KOPT-K1 (cell line): ENCODE data around the gene TMED9.

Experiments
- H3K27ac ChIP-seq: fragments of 200-600 bp; sonication (generic); 2 replicates; pipeline ENCODE4 v1.5.1; 2016; ENCODE audit warnings: antibody characterized with exemption, mild to moderate bottlenecking, low read depth, low read length; ENCODE audit not compliant: poor library complexity, severe bottlenecking
- H3K36me3 ChIP-seq: fragments of 200-600 bp; sonication (generic); 2 replicates; pipeline ENCODE4 v1.5.1; 2017; ENCODE audit warnings: antibody characterized with exemption, mild to moderate bottlenecking, low read length, moderate library complexity; ENCODE audit not compliant: insufficient read depth
- H3K9me3 ChIP-seq: fragments of 200-600 bp; sonication (generic); 2 replicates; pipeline ENCODE4 v1.5.1; 2017; ENCODE audit warnings: antibody characterized with exemption, low read length, mild to moderate bottlenecking; ENCODE audit not compliant: insufficient read depth, poor library complexity, severe bottlenecking

The TMED9 gene

GRCh38 chr5:177596775-177597238, 4.8 kb downstream of the TMED9 start:
- H3K27ac ChIP-seq, result no peak overlapping the region

DNA sequence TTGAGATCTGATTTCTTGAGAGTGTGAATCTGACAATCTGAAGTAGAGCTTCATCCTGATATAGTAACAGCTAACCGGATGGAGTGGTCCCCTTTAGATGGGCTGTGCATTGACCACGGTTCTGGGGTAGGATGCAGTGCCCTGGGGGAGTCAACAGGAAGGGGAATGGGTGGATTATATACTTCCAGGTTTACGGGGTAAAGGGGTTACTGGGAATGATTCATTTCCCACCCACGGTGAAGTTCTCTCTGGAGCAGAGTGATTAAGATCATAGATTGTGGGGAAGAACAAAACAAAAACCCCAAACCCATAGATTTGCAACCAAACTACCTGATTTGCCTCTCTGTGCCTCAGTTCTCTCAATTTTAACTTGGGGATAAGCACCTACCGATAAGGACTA, 6.5 kb downstream of the TMED9 start:
- H3K36me3 ChIP-seq, result peaks cover 33% of the 10 kb centered on the region
- no peak overlapping the region for H3K27ac ChIP-seq
- H3K9me3 ChIP-seq, result no peaks in the 10 kb centered on the region

More at GRCh38 chr5:177596775-177597238, 4.8 kb downstream of the TMED9 start:
- Histone ChIP-seq H3K36me3 (peaks cover 36% of the 10 kb centered on the region), H3K9me3 (no peaks in the 10 kb centered on the region)

DNA sequence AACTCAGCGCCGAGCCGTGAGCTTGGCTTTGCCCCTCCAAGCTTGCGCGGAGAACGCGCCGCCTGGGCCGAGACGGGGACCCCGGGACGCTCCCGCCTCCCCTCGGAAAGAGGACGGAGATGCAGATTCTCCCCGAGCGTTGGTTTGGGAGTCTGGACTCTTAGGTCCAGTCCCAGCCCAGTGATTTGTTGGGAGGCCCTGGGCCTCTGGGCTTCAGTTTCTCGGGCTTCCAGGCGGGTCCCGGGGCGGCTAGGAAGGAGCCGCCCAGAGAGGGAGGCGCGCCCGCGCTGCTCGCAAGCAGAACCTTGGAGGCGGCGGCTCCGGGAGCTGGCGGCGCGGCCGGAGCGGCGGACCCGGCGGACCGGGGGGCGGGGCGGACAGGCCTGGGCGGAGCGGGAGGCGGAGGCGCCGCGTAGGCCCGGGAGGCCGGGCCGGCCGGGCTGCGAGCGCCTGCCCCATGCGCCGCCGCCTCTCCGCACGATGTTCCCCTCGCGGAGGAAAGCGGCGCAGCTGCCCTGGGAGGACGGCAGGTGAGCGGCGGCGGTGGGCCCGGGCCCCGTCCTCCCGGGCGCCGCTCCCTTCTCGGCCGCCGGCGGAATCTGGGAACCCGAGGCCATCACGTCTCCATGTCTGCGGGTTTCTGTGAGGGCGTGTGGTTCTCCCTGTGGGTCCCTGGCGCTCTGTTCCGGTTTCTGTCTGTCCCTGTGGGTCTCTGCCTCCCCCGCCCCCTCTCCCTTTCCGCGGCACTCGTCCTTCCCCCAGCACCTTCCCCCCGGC, 7.9 kb downstream of the TMED9 start, which contains the start of gene B4GALT7:
TSS of gene B4GALT7 (plus strand) at position 402 of the 777 bp plus-strand sequence. CDS start at position 481, 79 bp downstream.
- peak within 1 kb of the TSS; percentile 67 for H3K27ac ChIP-seq

DNA sequence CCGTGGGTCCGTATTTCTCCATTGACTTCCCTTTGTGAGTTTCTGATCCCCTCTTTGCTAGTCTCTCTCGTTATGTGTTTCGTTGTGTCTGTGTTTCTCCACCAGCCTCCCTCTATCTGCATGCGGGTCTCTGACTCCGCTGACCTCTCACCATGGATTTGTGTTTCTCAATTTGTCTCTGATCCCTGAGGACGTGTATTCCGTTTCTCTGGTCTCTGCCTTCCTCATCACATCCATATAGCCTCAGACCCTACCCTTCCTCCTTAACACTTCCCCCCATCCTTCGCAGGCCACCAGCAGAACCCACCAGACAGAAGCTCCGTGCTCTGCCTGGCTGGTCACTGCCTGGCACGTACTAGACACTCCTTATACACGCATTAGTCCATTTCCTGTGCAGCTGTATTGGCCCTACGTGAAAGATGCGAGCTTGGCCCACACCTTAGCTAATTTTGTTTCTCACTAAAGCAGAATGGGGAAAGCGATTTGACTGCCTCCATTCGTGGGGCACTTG, 8.6 kb downstream of the TMED9 start:
- Histone ChIP-seq H3K9me3 (no peaks in the 10 kb centered on the region), H3K36me3 (peaks cover 15% of the 10 kb centered on the region), H3K27ac (peak overlapping the region; percentile 67)

More for the DNA sequence above, 7.9 kb downstream of the TMED9 start, which contains the start of gene B4GALT7:
- no peaks in the 10 kb centered on the region for H3K9me3 ChIP-seq
- peaks cover 19% of the 10 kb centered on the region for H3K36me3 ChIP-seq

DNA sequence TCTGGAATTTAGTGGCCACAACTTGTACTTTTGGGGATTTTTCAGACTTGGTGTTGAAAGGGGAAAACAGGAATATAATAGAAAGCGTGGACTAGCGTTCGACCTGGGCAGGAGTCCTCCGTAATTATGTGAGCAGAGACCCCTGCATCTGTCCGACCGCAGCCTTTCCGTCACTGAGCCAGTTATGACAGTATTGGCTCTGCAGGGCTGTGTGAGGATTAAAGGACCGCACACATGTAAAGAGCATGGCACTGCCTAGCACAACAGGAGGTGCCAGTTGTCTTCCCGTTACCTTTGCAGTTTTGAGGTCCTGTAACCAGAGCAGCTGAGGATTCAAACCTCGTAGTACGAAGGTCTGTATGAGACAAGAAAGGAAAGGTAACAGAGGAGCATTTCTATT, 9.1 kb downstream of the TMED9 start:
- peaks cover 15% of the 10 kb centered on the region for H3K36me3 ChIP-seq
- H3K27ac ChIP-seq, result no peak overlapping the region
- H3K9me3 ChIP-seq, result no peaks in the 10 kb centered on the region

DNA sequence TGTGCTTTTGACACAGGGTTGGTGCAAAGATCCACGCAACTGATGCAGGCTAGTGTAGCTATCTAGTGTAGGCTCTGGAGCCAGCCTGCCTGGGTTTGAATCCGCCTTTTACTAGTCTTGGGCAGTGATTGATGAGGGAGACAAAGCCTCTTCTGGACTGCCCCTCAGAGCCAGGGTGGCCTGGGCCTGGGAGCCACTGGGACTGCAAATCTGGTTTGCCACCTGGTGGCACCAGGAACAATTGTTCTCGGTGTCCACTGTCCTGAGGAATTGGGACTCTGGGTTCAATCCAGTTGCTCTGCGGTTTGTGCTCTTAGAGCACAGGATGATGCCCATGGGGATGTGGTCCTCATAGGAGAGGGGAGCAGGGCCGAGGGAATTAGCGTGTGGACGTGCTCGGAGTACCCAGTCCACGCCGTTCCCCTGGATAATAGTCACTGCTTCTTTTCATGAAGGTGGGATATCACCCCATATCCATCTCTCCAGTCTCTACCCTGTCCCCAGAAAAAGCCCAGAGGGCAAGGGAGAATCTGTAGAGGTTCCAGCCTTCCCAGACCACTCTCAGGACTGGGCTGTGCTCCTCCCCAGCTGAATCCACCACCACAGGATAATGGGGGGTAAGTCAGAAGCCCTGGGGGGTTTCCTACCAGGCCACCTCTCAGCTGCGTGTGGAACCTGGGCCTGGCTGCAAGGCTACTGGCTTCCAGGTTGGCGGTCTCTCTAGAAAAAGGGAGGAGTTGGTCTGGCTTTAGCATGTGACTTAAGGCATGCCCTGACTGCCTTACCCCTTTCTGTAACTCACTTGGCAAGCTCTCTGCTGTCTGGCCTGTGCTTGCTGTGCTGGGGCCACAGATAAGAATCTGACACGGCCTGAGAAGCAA, 9.8 kb downstream of the TMED9 start:
- Histone ChIP-seq H3K27ac (no peak overlapping the region), H3K9me3 (no peaks in the 10 kb centered on the region)

DNA sequence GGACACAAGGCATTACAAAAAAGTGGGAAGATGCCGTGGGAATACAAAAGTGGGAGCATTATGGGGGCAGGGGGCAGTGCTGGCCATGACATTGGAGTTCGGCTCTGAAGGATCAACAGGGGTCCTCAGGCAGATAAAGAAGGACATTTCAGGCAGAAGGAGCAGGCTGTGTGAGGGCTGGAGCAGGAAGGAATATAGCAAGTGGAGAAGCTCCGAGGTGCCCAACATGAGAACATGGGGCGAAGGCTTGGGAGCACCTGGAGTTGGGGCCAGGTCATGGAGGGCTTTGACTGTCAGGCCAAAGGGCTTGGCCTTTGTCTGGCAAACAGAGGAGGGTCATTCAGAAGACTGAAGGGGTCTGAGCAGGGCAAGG, 10.4 kb downstream of the TMED9 start:
- H3K9me3 ChIP-seq, result no peaks in the 10 kb centered on the region
- no peak overlapping the region for H3K27ac ChIP-seq

More for the DNA sequence above, 9.8 kb downstream of the TMED9 start:
- H3K36me3 ChIP-seq, result peaks cover 11% of the 10 kb centered on the region; the same call in 1 of the 2 replicates

GRCh38 chr5:177603631-177604030, 11.6 kb downstream of the TMED9 start:
- Histone ChIP-seq H3K27ac (no peak overlapping the region), H3K36me3 (peaks cover 22% of the 10 kb centered on the region; the same call in 1 of the 2 replicates), H3K9me3 (no peaks in the 10 kb centered on the region)

More for the DNA sequence above, 10.4 kb downstream of the TMED9 start:
- peaks cover 14% of the 10 kb centered on the region; the same call in 1 of the 2 replicates for H3K36me3 ChIP-seq

GRCh38 chr5:177604116-177604521, 12.1 kb downstream of the TMED9 start:
- Histone ChIP-seq H3K36me3 (peaks cover 25% of the 10 kb centered on the region; the same call in 1 of the 2 replicates), H3K27ac (no peak overlapping the region), H3K9me3 (no peaks in the 10 kb centered on the region)

- H3K27ac ChIP-seq, result no peak overlapping the region
Observed at GRCh38 chr5:177604656-177605055, 12.7 kb downstream of the TMED9 start.

GRCh38 chr5:177605078-177605477, 13.1 kb downstream of the TMED9 start:
- Histone ChIP-seq H3K9me3 (no peaks in the 10 kb centered on the region), H3K36me3 (peaks cover 29% of the 10 kb centered on the region; the same call in 1 of the 2 replicates), H3K27ac (no peak overlapping the region)

More at GRCh38 chr5:177604656-177605055, 12.7 kb downstream of the TMED9 start:
- H3K36me3 ChIP-seq, result peaks cover 29% of the 10 kb centered on the region; the same call in 1 of the 2 replicates
- H3K9me3 ChIP-seq, result no peaks in the 10 kb centered on the region

DNA sequence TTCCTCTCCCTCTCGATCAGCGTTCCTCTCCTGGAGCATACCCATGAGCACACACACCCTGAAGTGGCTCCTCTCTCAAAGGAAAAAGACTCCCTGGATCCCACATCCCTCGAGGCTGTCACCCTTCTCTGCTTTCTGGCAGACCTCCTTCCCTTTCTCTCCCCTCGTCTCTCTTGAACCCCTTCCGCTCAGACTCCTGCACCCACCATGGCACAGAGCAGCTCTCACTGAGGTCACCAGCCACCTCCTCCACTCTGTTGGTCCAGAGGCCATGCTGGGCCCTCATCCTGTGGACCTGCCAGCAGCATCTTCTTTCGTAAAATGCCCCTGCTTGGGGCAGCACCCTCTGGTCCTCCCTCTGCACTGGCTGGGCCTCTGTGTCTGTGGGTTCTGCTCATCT, 13.7 kb downstream of the TMED9 start:
- peaks cover 29% of the 10 kb centered on the region; the same call in 1 of the 2 replicates for H3K36me3 ChIP-seq
- no peak overlapping the region for H3K27ac ChIP-seq
- H3K9me3 ChIP-seq, result no peaks in the 10 kb centered on the region

GRCh38 chr5:177606071-177607051, 14.4 kb downstream of the TMED9 start:
- no peak overlapping the region for H3K27ac ChIP-seq
- no peaks in the 10 kb centered on the region for H3K9me3 ChIP-seq
- H3K36me3 ChIP-seq, result peaks cover 29% of the 10 kb centered on the region; the same call in 1 of the 2 replicates

- Histone ChIP-seq H3K36me3 (peaks cover 36% of the 10 kb centered on the region; the same call in 1 of the 2 replicates), H3K9me3 (no peaks in the 10 kb centered on the region), H3K27ac (no peak overlapping the region)
Observed at GRCh38 chr5:177607115-177607451, 15.1 kb downstream of the TMED9 start.
